GM12872 (cell line): ENCODE results near the gene CPSF4.

Experiments
- CTCF ChIP-seq: IDR thresholded peaks from 3 replicates; pipeline ENCODE4 v1.5.1; 2011; ENCODE audit warnings: low read depth, mild to moderate bottlenecking, low read length, moderate library complexity; ENCODE audit not compliant: insufficient read depth

CPSF4 gene

GRCh38 chr7:99485094-99485493 lies 46.4 kb downstream of the CPSF4 start:
- TF ChIP-seq CTCF = no peak

- 0 out of 3 replicates have a peak, but pooled peaks have one; percentile 5 for TF ChIP-seq CTCF
Measured at GRCh38 chr7:99489235-99489634, 50.5 kb downstream of the CPSF4 start.

- TF ChIP-seq CTCF = no peak
Measured at GRCh38 chr7:99490878-99491277, 52.1 kb downstream of the CPSF4 start.

- TF ChIP-seq CTCF = no peak
Measured at GRCh38 chr7:99493823-99494222, 55.1 kb downstream of the CPSF4 start.

GRCh38 chr7:99497766-99498545 lies 59.2 kb downstream of the CPSF4 start:
- TF ChIP-seq CTCF = no peak

- no peak for TF ChIP-seq CTCF
Measured at GRCh38 chr7:99498546-99498944, 59.8 kb downstream of the CPSF4 start.

GRCh38 chr7:99499371-99499720 lies 60.6 kb downstream of the CPSF4 start:
- no peak for TF ChIP-seq CTCF
